GM12878 (cell line): ENCODE results near the gene IL6R. TPM values are rescaled to one million over a fixed set of nuclear protein-coding genes. Genes with fewer than 3 reads are reported as not detected.

Source experiments
- GATAD2B ChIP-seq: fragments of 450-650 bp; conservative IDR thresholded peaks from 2 replicates; pipeline ENCODE4 v1.6.1; 2017; ENCODE audit warnings: low read depth, mild to moderate bottlenecking, moderate library complexity
- MTA3 ChIP-seq: IDR thresholded peaks from 2 replicates; pipeline ENCODE4 v1.6.1; 2012; ENCODE audit warnings: low read length, inconsistent platforms, borderline replicate concordance
- SP1 ChIP-seq: IDR thresholded peaks from one replicate; pipeline ENCODE4 v1.6.1; 2011; ENCODE audit warnings: low read depth, low read length
- ZNF687 ChIP-seq: fragments of 450-650 bp; IDR thresholded peaks from 2 replicates; pipeline ENCODE4 v1.6.1; 2017; ENCODE audit warnings: mild to moderate bottlenecking, moderate library complexity
- polyA plus RNA-seq, 11 experiments: library from polyadenylated mRNA; depleted of rRNA in 4 of 11; unstranded in 6 of 11; stranded (reverse) in 5 of 11; fragments of >200 nt; fragmentation: Nextera tagmentation in 4 of 11; fragmentation: Illumina TruSeq in 1 of 11; extraction: Ambion mirVana in 4 of 11; extraction: Trizol in 1 of 11; gene quantifications; 1 replicate in 1 of 11; 2 replicates in 10 of 11; pipeline versions ENCODE4 v1.2.1 to v1.2.3, GENCODE V29; 2011 to 2016; ENCODE audit warnings: inconsistent platforms in 2 of 11, missing spikeins in 2 of 11, low read depth in 1 of 11
- total RNA-seq, 4 experiments: library from RNA; depleted of rRNA in 3 of 4; stranded (reverse); fragments of >200 nt in 3 of 4; fragmentation: Illumina TruSeq in 1 of 4; extraction: Trizol in 1 of 4; gene quantifications; 2 replicates each; pipeline versions ENCODE4 v1.2.1 to v1.2.3, GENCODE V29; 2013 to 2021
- TF ChIP-seq, protein P1 (sequence below), 3 experiments: IDR thresholded peaks in 2 of 3; conservative IDR thresholded peaks in 1 of 3; 2 replicates each; pipeline ENCODE4 v1.5.1; 2011; ENCODE audit warnings: low read depth in 3 of 3, low read length in 3 of 3, mild to moderate bottlenecking in 3 of 3, control low read depth in 2 of 3, moderate library complexity in 2 of 3, inconsistent platforms in 1 of 3, mixed read lengths in 1 of 3; ENCODE audit not compliant: control insufficient read depth in 2 of 3, insufficient read depth in 1 of 3; ENCODE audit errors: extremely low read depth in 1 of 3

The IL6R gene
- total and polyA plus RNA-seq, 10 of the 15 experiments (the other 5 are each of a cell fraction or from before 2014, with no cell fraction given) = 1.9 to 43.4 (median 17.5) TPM

DNA sequence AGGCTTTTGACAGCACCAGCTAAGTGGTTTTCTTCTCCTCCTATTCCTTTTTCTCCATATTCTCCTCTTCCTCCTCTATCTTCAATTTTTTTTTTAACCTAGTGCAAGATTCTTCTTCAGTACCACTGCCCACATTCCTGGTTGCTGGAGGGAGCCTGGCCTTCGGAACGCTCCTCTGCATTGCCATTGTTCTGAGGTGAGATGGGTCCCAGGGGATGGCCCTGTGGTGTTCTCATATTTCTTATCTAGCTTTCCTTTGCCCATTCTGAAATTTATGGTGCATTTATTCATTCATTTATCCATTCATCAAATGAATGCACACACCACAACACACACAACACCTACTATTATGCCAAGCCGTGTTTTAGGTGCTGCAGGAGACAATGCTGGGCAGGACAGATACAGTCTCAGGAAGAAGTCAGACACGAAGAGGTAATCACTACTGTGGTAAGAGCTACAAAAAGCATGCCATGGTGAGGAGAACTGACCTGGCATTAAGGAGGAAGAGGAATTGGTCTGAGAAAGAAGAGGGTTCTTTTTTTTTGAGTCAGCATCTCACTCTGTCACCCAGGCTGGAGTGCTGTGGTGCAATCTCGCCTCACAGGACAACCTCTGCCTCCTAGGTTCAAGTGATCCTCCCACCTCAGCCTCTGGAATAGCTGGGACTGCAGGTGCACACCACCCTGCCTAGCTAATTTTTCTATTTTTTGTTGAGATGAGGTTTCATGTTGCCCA lies 49.4 kb downstream of the IL6R start (continued):
- TF ChIP-seq ZNF687 = no peak
- TF ChIP-seq MTA3 = no peak
- TF ChIP-seq, protein P1, sequence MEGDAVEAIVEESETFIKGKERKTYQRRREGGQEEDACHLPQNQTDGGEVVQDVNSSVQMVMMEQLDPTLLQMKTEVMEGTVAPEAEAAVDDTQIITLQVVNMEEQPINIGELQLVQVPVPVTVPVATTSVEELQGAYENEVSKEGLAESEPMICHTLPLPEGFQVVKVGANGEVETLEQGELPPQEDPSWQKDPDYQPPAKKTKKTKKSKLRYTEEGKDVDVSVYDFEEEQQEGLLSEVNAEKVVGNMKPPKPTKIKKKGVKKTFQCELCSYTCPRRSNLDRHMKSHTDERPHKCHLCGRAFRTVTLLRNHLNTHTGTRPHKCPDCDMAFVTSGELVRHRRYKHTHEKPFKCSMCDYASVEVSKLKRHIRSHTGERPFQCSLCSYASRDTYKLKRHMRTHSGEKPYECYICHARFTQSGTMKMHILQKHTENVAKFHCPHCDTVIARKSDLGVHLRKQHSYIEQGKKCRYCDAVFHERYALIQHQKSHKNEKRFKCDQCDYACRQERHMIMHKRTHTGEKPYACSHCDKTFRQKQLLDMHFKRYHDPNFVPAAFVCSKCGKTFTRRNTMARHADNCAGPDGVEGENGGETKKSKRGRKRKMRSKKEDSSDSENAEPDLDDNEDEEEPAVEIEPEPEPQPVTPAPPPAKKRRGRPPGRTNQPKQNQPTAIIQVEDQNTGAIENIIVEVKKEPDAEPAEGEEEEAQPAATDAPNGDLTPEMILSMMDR (IDR thresholded peaks at IDR 0.05 in 2 of 3, conservative IDR thresholded peaks at IDR 0.05 in 1 of 3; ENCODE audit: control insufficient read depth in 2 of 3, extremely low read depth in 1 of 3, insufficient read depth in 1 of 3, low read depth in 3 of 3, low read length in 3 of 3) = no peak
- TF ChIP-seq SP1 = no peak
- no peak for TF ChIP-seq GATAD2B
- TF ChIP-seq, all 136 proteins: peak for 0
